GM19397 (cell line): Measurements from ENCODE around the gene DNASE1L1.

ENCODE experiments used
- ATAC-seq: cut with Tn5 transposase; IDR thresholded peaks from one replicate; pipeline ENCODE4 v1.9.1; 2021; ENCODE audit warnings: mild to moderate bottlenecking, moderate library complexity; ENCODE audit not compliant: unreplicated experiment

Gene DNASE1L1

GRCh38 chrX:154436983-154437752 lies 28.1 kb upstream of the DNASE1L1 start, which contains the start of gene GDI1:
GDI1 (plus strand) TSS chrX:154437154; CDS start chrX:154437255, 101 bp downstream.
- no peak for ATAC-seq

GRCh38 chrX:154436374-154436982 lies 27.4 kb upstream of the DNASE1L1 start:
- no peak for ATAC-seq

GRCh38 chrX:154435171-154435733 lies 26.2 kb upstream of the DNASE1L1 start:
- ATAC-seq, result no peak

- no peak for ATAC-seq
Measured at GRCh38 chrX:154434394-154435168, 25.5 kb upstream of the DNASE1L1 start.

- ATAC-seq, result no peak
Measured at GRCh38 chrX:154433605-154434004, 24.6 kb upstream of the DNASE1L1 start.

- no peak for ATAC-seq
Measured at GRCh38 chrX:154432210-154432609, 23.2 kb upstream of the DNASE1L1 start.

GRCh38 chrX:154431341-154431740 lies 22.3 kb upstream of the DNASE1L1 start:
- no peak for ATAC-seq

GRCh38 chrX:154430916-154431315 lies 21.9 kb upstream of the DNASE1L1 start:
- ATAC-seq, result no peak

GRCh38 chrX:154430479-154430878 lies 21.4 kb upstream of the DNASE1L1 start:
- ATAC-seq, result no peak

- no peak for ATAC-seq
Measured at GRCh38 chrX:154429711-154430110, 20.7 kb upstream of the DNASE1L1 start.

- peak; percentile 98 for ATAC-seq
Measured at GRCh38 chrX:154428176-154429171, 19.4 kb upstream of the DNASE1L1 start, which contains the start of gene ATP6AP1. ATP6AP1 (plus strand) TSS chrX:154428677; CDS start chrX:154428693, 16 bp downstream.

GRCh38 chrX:154426916-154427770 lies 18.1 kb upstream of the DNASE1L1 start:
- no peak for ATAC-seq

GRCh38 chrX:154420402-154420756 lies 11.3 kb upstream of the DNASE1L1 start:
- ATAC-seq, result no peak

- no peak for ATAC-seq
Measured at GRCh38 chrX:154419688-154420401, 10.8 kb upstream of the DNASE1L1 start.

- ATAC-seq, result no peak
Measured at GRCh38 chrX:154419189-154419588, 10.1 kb upstream of the DNASE1L1 start.

GRCh38 chrX:154417157-154417556 lies 8.1 kb upstream of the DNASE1L1 start:
- ATAC-seq, result no peak

- no peak for ATAC-seq
Measured at GRCh38 chrX:154413142-154413541, 4.1 kb upstream of the DNASE1L1 start.

GRCh38 chrX:154412468-154412867 lies 3.4 kb upstream of the DNASE1L1 start:
- no peak for ATAC-seq

GRCh38 chrX:154411981-154412340 lies 2.9 kb upstream of the DNASE1L1 start:
- no peak for ATAC-seq
